PFSK-1 (cell line): ENCODE measurements around the gene R3HDM1.

Source experiments
- POLR2AphosphoS5 ChIP-seq: IDR thresholded peaks from 2 replicates; pipeline ENCODE4 v1.6.1; 2012; ENCODE audit warnings: low read depth, mild to moderate bottlenecking, control low read depth, low read length, moderate library complexity
- REST ChIP-seq, 2 experiments: IDR thresholded peaks; 2 replicates each; pipeline versions ENCODE4 v1.6.1 to v1.8.0; 2011 to 2012; ENCODE audit warnings: low read depth in 2 of 2, low read length in 2 of 2, control low read depth in 1 of 2, inconsistent platforms in 1 of 2, mild to moderate bottlenecking in 1 of 2, moderate library complexity in 1 of 2; ENCODE audit not compliant: insufficient read depth in 1 of 2
- SIN3A ChIP-seq: IDR thresholded peaks from 2 replicates; pipeline ENCODE4 v1.6.1; 2012; ENCODE audit warnings: mild to moderate bottlenecking, low read length, moderate library complexity, borderline replicate concordance; ENCODE audit not compliant: insufficient read depth
- TAF1 ChIP-seq: IDR thresholded peaks from 2 replicates; pipeline ENCODE4 v1.6.1; 2012; ENCODE audit warnings: low read length, control low read depth, borderline replicate concordance; ENCODE audit not compliant: insufficient read depth

- TF ChIP-seq POLR2AphosphoS5 (no peak), TAF1 (no peak), REST (IDR thresholded peaks at IDR 0.05; ENCODE audit: insufficient read depth in 1 of 2, low read depth in 2 of 2, low read length in 2 of 2) (no peak), SIN3A (no peak)
Measured at GRCh38 chr2:135762022-135762421, 230.7 kb downstream of the R3HDM1 start.
